Measurements from ENCODE around the gene NGDN. TPM values are rescaled to one million over a fixed set of nuclear protein-coding genes. Genes with fewer than 3 reads are reported as not detected.

Gene NGDN
- total and polyA plus RNA-seq, 4 experiments from 2014 or later, result 60.7 to 95.1 (median 62.2) TPM

DNA sequence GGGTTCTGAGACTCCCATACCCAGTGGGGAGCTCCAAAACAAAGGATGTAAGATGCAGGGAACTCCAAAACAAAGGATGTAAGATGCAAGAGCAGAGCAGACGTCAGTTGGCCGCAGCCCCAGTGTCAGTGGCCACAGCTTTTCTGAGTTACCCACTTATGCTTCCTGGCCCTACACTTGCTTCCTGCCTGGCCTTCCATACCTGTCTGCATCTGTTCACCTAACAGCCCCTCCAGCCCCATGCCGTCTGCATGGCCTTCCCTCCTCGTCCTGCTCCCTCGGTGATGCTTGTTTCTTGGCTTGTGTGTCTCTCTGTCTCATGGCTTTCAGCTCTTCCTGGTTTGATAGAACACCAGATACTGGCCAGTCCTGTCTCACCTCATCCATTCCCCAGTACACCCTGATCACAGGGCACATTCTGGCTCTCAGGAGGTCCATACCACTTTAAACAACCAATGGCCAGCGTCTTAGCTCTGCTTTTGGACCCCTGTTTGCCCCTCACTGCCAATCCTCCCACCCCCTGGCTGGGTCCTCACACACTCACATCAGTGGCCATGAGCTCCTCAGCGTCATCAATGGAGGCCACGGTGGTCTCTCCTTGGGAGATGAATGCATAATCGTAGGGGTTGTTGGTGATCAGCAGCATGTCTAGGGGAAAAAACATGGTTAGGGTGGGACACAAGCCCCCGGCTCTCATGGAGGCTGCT lies 39.3 kb upstream of the NGDN start:
- no peak overlapping the region for H3K27ac Mint-ChIP-seq
- H3K4me3 Mint-ChIP-seq, result no peak overlapping the region
- Histone ChIP-seq H3K9me3 (ENCODE audit: control insufficient read depth in 1 of 2, low read length in 2 of 2) (no peaks in the 10 kb centered on the region), H3K27ac (ENCODE audit: low read depth, low read length) (no peak overlapping the region), H3K4me3 (ENCODE audit: low read length in 2 of 2) (no peak overlapping the region), H3K36me3 (ENCODE audit: insufficient read depth, low read length) (no peaks in the 10 kb centered on the region), H3K4me1 (ENCODE audit: insufficient read depth, low read length) (no peaks in the 10 kb centered on the region), H3K27me3 (ENCODE audit: insufficient read depth, low read length) (no peaks in the 10 kb centered on the region)
- POLR2A ChIA-PET (ENCODE audit: partially characterized antibody), result no interaction called here
- H3K9me3 Mint-ChIP-seq, result peaks cover 0 to 1% (median 0%) of the 10 kb centered on the region in 8 donors
- CTCF ChIA-PET (ENCODE audit: partially characterized antibody), result no interaction called here
- no peaks in the 10 kb centered on the region for H3K36me3 Mint-ChIP-seq
- H3K27me3 Mint-ChIP-seq, result peaks cover 2 to 11% of the 10 kb centered on the region in 2 donors
- intact Hi-C loops (cut with micrococcal nuclease), result no loop called here
- no peaks in the 10 kb centered on the region for H3K4me1 Mint-ChIP-seq
- DNase-seq, result no peak

DNA sequence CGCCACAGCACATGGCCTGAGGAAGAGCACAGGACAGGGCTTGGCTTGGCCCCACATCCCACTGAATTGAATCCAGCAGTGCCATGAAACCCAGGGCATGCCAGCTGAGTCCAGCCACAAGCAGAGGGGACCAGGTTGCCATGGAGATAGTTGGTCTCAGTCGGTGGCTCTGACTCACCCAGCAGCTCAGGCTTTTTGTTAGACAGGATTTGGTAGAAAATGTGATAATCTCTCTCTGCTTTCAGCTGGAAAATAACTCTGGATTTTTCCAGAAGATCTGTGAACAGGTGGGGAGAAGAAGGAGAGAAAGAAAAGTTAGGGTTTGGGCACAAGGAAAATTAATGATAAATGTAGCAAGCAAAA lies 38.8 kb upstream of the NGDN start:
- intact Hi-C loops (cut with micrococcal nuclease), result no loop called here
- Histone ChIP-seq H3K27ac (ENCODE audit: low read depth, low read length) (no peak overlapping the region), H3K9me3 (ENCODE audit: control insufficient read depth in 1 of 2, low read length in 2 of 2) (no peaks in the 10 kb centered on the region), H3K4me1 (ENCODE audit: insufficient read depth, low read length) (no peaks in the 10 kb centered on the region), H3K27me3 (ENCODE audit: insufficient read depth, low read length) (no peaks in the 10 kb centered on the region), H3K36me3 (ENCODE audit: insufficient read depth, low read length) (no peaks in the 10 kb centered on the region), H3K4me3 (ENCODE audit: low read length in 2 of 2) (no peak overlapping the region)
- Mint-ChIP-seq H3K27me3 (peaks cover 2 to 11% of the 10 kb centered on the region in 2 donors), H3K27ac (no peak overlapping the region), H3K9me3 (peaks cover 0 to 1% (median 0%) of the 10 kb centered on the region in 8 donors), H3K4me3 (no peak overlapping the region), H3K36me3 (no peaks in the 10 kb centered on the region), H3K4me1 (no peaks in the 10 kb centered on the region)
- POLR2A ChIA-PET (ENCODE audit: partially characterized antibody), result no interaction called here
- CTCF ChIA-PET (ENCODE audit: partially characterized antibody), result no interaction called here
- DNase-seq, result no peak

DNA sequence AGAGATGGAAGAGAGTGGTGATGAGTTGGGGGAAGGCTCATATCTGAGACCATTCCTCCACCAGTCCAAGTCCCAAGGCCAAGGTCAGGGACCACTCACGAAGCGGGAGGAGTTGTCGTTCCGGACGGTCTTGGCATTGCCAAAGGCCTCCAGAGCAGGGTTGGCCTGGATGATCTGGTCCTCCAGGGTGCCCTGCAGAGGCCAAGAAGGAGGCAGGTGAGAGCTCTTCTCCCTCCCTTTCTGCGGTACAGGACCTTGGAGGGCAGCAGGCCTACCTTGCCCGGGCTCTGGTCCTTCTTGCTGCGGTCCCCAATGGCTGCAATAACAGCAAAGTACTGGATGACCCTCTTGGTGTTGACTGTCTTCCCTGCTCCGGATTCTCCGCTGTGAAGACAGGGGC lies 38.0 kb upstream of the NGDN start:
- POLR2A ChIA-PET (ENCODE audit: partially characterized antibody), result no interaction called here

DNA sequence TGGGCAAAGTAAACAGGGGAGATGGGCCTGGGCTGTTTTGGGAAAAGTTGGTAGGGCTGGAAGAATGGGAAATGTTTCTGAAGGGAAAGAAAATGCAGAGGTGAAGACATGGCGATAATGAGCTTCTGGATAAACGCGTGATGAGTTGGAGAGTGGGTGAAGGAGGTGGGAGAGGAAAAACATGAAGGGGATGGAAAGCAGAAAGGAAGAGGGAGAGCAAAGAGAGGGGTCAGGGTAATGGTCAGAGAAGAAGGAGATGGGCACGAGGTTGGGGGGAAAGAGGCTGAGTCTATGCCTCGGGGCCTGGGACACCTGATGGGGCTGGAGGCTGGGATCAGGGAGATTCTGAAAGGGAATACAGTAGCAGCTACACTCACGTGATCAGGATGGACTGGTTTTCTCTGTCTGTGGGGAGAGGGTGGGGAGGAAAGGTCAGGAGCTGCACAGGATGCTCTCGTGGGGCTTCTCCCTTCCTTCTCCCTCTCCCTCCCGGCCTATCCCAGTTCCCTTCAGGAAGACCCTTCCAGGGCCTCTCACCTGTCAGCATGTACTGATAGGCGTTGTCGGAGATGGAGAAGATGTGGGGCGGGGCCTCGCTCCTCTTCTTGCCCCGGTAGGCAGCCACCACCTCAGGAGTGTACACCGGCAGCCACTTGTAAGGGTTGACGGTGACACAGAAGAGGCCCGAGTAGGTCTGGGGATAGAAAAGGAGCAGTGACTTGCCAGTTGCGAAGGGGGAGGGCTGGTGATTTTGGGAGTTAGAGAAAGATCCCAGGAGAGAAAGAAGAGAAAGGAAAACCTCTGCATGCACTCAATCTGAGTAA lies 37.2 kb upstream of the NGDN start:
- H3K27ac Mint-ChIP-seq, result no peak overlapping the region
- no peak overlapping the region for H3K4me3 Mint-ChIP-seq
- Histone ChIP-seq H3K27me3 (ENCODE audit: insufficient read depth, low read length) (no peaks in the 10 kb centered on the region), H3K27ac (ENCODE audit: low read depth, low read length) (no peak overlapping the region), H3K9me3 (ENCODE audit: control insufficient read depth in 1 of 2, low read length in 2 of 2) (no peaks in the 10 kb centered on the region), H3K4me3 (ENCODE audit: low read length in 2 of 2) (no peak overlapping the region), H3K36me3 (ENCODE audit: insufficient read depth, low read length) (no peaks in the 10 kb centered on the region), H3K4me1 (ENCODE audit: insufficient read depth, low read length) (no peaks in the 10 kb centered on the region)
- intact Hi-C loops (cut with micrococcal nuclease), result no loop called here
- H3K9me3 Mint-ChIP-seq, result no peaks in the 10 kb centered on the region
- CTCF ChIA-PET (ENCODE audit: partially characterized antibody), result no interaction called here
- H3K36me3 Mint-ChIP-seq, result no peaks in the 10 kb centered on the region
- H3K27me3 Mint-ChIP-seq, result peaks cover 2 to 9% of the 10 kb centered on the region in 2 donors
- POLR2A ChIA-PET (ENCODE audit: partially characterized antibody), result no interaction called here
- no peaks in the 10 kb centered on the region for H3K4me1 Mint-ChIP-seq
- no peak for DNase-seq

More for the DNA sequence above, 38.0 kb upstream of the NGDN start:
- Mint-ChIP-seq H3K4me1 (no peaks in the 10 kb centered on the region), H3K27me3 (peaks cover 2 to 11% of the 10 kb centered on the region in 2 donors), H3K4me3 (no peak overlapping the region), H3K36me3 (no peaks in the 10 kb centered on the region), H3K27ac (peak overlapping the region in 1 of 7 donors; percentile 36), H3K9me3 (peaks cover 0 to 1% (median 0%) of the 10 kb centered on the region in 8 donors)
- Histone ChIP-seq H3K27me3 (ENCODE audit: insufficient read depth, low read length) (no peaks in the 10 kb centered on the region), H3K4me1 (ENCODE audit: insufficient read depth, low read length) (no peaks in the 10 kb centered on the region), H3K36me3 (ENCODE audit: insufficient read depth, low read length) (no peaks in the 10 kb centered on the region), H3K4me3 (ENCODE audit: low read length in 2 of 2) (no peak overlapping the region), H3K27ac (ENCODE audit: low read depth, low read length) (no peak overlapping the region), H3K9me3 (ENCODE audit: control insufficient read depth in 1 of 2, low read length in 2 of 2) (no peaks in the 10 kb centered on the region)
- CTCF ChIA-PET (ENCODE audit: partially characterized antibody), result no interaction called here
- intact Hi-C loops (cut with micrococcal nuclease), result no loop called here
- DNase-seq, result no peak

DNA sequence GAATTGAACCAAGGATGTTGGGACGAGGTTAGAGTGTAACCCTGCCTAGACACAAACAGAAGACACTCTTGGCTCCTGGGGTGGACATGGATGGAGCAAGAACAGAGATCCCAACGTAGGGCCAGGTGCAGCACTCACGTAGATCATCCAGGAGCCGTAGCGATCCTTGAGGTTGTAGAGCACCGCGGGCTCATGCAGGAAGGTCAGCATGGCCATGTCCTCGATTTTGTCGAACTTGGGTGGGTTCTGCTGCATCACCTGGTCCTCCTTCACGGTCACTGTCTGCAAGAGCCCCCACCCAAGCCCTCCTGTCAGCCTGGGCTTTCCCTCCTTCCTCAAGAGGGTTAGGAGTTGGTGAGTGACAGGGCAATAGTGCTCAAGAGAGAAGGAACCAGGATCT lies 36.6 kb upstream of the NGDN start:
- H3K9me3 ChIP-seq (ENCODE audit: control insufficient read depth in 1 of 2, low read length in 2 of 2), result no peaks in the 10 kb centered on the region
- H3K9me3 Mint-ChIP-seq, result no peaks in the 10 kb centered on the region
- H3K4me1 Mint-ChIP-seq, result no peaks in the 10 kb centered on the region
- no peaks in the 10 kb centered on the region for H3K27me3 ChIP-seq (ENCODE audit: insufficient read depth, low read length)
- no peak overlapping the region for H3K27ac ChIP-seq (ENCODE audit: low read depth, low read length)
- no peaks in the 10 kb centered on the region for H3K4me1 ChIP-seq (ENCODE audit: insufficient read depth, low read length)
- peaks cover 2 to 5% of the 10 kb centered on the region in 2 donors for H3K27me3 Mint-ChIP-seq
- no peaks in the 10 kb centered on the region for H3K36me3 ChIP-seq (ENCODE audit: insufficient read depth, low read length)
- no peak overlapping the region for H3K27ac Mint-ChIP-seq
- no peaks in the 10 kb centered on the region for H3K36me3 Mint-ChIP-seq
- no peak overlapping the region for H3K4me3 Mint-ChIP-seq
- ChIA-PET CTCF (ENCODE audit: partially characterized antibody) (no interaction called here), POLR2A (ENCODE audit: partially characterized antibody) (no interaction called here)
- no peak overlapping the region for H3K4me3 ChIP-seq (ENCODE audit: low read length in 2 of 2)
- intact Hi-C loops (cut with micrococcal nuclease), result no loop called here
- no peak for DNase-seq

DNA sequence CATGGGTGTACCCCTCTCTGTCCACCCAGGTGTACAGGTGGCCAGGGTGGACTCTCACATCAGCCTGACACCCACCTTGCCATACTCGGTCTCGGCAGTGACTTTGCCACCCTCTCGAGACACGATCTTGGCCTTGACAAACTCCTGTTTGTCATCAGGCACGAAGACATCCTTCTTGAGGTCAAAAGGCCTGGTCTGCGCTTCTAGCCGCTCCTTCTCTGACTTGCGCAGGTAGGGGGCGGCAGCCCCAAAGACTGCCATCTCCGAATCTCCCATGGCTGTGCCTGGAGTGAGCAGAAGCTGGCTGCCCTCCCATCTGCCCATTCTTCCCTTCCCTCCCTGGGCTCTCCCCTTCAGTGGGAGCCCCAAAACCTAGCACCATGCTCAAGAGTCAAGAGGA lies 36.0 kb upstream of the NGDN start:
- Mint-ChIP-seq H3K4me3 (no peak overlapping the region), H3K36me3 (no peaks in the 10 kb centered on the region), H3K27me3 (peaks cover 2 to 5% of the 10 kb centered on the region in 2 donors), H3K4me1 (no peaks in the 10 kb centered on the region), H3K9me3 (no peaks in the 10 kb centered on the region), H3K27ac (no peak overlapping the region)
- intact Hi-C loops (cut with micrococcal nuclease), result no loop called here
- POLR2A ChIA-PET (ENCODE audit: partially characterized antibody), result no interaction called here
- Histone ChIP-seq H3K36me3 (ENCODE audit: insufficient read depth, low read length) (no peaks in the 10 kb centered on the region), H3K9me3 (ENCODE audit: control insufficient read depth in 1 of 2, low read length in 2 of 2) (no peaks in the 10 kb centered on the region), H3K4me1 (ENCODE audit: insufficient read depth, low read length) (no peaks in the 10 kb centered on the region), H3K27me3 (ENCODE audit: insufficient read depth, low read length) (no peaks in the 10 kb centered on the region), H3K27ac (ENCODE audit: low read depth, low read length) (no peak overlapping the region), H3K4me3 (ENCODE audit: low read length in 2 of 2) (no peak overlapping the region)
- CTCF ChIA-PET (ENCODE audit: partially characterized antibody), result no interaction called here
- no peak for DNase-seq

DNA sequence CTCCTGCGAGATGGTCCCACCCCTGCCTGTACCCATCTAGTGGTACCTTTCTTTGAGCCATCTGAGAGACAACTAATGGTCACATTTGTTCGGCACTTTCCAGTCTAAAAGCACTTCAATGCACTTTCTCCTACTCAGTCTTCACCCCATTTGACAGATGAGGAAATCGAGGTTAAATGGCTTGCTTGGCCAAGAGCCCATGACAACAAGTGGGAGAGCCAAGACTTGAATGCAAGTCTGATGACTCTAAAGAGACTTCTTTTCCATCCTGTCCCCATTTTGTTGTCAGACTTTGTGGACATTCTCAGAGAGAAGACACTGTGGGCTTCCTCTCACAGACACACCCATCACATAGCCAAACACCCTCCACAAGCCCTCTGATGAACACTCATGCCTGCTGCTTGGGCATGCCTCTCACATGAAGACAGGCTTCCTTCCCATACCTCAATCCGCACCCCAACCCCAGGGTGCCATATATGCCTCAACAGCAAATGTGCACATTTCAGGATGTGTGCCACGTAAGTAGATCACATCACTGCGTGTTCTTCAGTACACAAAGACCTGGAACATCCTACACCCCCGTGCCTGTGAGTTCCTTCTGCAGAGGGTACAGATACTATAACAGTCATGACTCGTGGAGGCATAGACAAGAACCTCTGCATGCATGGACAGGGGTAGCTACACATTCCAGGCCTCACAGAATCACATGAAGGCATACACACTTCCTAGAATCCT lies 34.8 kb upstream of the NGDN start:
- intact Hi-C loops (cut with micrococcal nuclease), result no loop called here
- H3K27ac Mint-ChIP-seq, result no peak overlapping the region
- no peaks in the 10 kb centered on the region for H3K4me1 Mint-ChIP-seq
- Histone ChIP-seq H3K36me3 (ENCODE audit: insufficient read depth, low read length) (no peaks in the 10 kb centered on the region), H3K9me3 (ENCODE audit: control insufficient read depth in 1 of 2, low read length in 2 of 2) (no peaks in the 10 kb centered on the region), H3K27me3 (ENCODE audit: insufficient read depth, low read length) (no peaks in the 10 kb centered on the region), H3K4me3 (ENCODE audit: low read length in 2 of 2) (no peak overlapping the region), H3K27ac (ENCODE audit: low read depth, low read length) (no peak overlapping the region), H3K4me1 (ENCODE audit: insufficient read depth, low read length) (no peaks in the 10 kb centered on the region)
- no peak overlapping the region for H3K4me3 Mint-ChIP-seq
- H3K27me3 Mint-ChIP-seq, result peaks cover 2 to 4% of the 10 kb centered on the region in 2 donors
- ChIA-PET CTCF (ENCODE audit: partially characterized antibody) (no interaction called here), POLR2A (ENCODE audit: partially characterized antibody) (no interaction called here)
- H3K36me3 Mint-ChIP-seq, result no peaks in the 10 kb centered on the region
- no peaks in the 10 kb centered on the region for H3K9me3 Mint-ChIP-seq
- DNase-seq, result no peak
